GM23338 (cell line): ENCODE results near the gene SORCS3. TPM values are rescaled to one million over a fixed set of nuclear protein-coding genes. Genes with fewer than 3 reads are reported as not detected.

Source experiments
- ATAC-seq: fragments of 200-7000 bp; cut with Tn5 transposase; 3 replicates; pipeline ENCODE4 v1.9.1; 2020
- DNase-seq: peaks from one replicate; pipeline ENCODE4 v3.0.0-alpha.2; 2015; ENCODE audit warnings: low spot score
- H2AFZ ChIP-seq: fragments of 200-600 bp; sonication (generic); 2 replicates; pipeline ENCODE4 v1.8.0; 2016; ENCODE audit warnings: antibody characterized with exemption, mild to moderate bottlenecking, moderate library complexity
- H3F3A ChIP-seq: fragments of 200-600 bp; sonication (generic); replicated peaks from 2 replicates; pipeline ENCODE4 v1.8.0; 2017; ENCODE audit warnings: antibody characterized with exemption, mixed run types, low read depth
- H3K27ac ChIP-seq: fragments of 200-600 bp; sonication (generic); 2 replicates; pipeline ENCODE4 v1.6.1; 2016; ENCODE audit warnings: low read depth
- H3K27me3 ChIP-seq: fragments of 200-600 bp; sonication (generic); 2 replicates; pipeline ENCODE4 v1.8.0; 2016; ENCODE audit warnings: mild to moderate bottlenecking, mixed run types, moderate library complexity; ENCODE audit not compliant: insufficient read depth
- H3K36me3 ChIP-seq: fragments of 200-600 bp; sonication (generic); 2 replicates; pipeline ENCODE4 v1.8.0; 2016; ENCODE audit warnings: mild to moderate bottlenecking; ENCODE audit not compliant: insufficient read depth
- H3K4me1 ChIP-seq: fragments of 200-600 bp; sonication (generic); 2 replicates; pipeline ENCODE4 v1.8.0; 2016; ENCODE audit warnings: mild to moderate bottlenecking, moderate library complexity; ENCODE audit not compliant: insufficient read depth
- H3K4me2 ChIP-seq: fragments of 200-600 bp; sonication (generic); 2 replicates; pipeline ENCODE4 v1.7.1; 2017; ENCODE audit warnings: mixed run types
- H3K4me3 ChIP-seq: fragments of 200-600 bp; sonication (generic); 2 replicates; pipeline ENCODE4 v1.6.1; 2016; ENCODE audit warnings: mixed run types
- H3K79me2 ChIP-seq: fragments of 200-600 bp; sonication (generic); replicated peaks from 2 replicates; pipeline ENCODE4 v1.8.0; 2017; ENCODE audit warnings: mild to moderate bottlenecking; ENCODE audit not compliant: insufficient read depth
- H3K9me2 ChIP-seq: fragments of 200-600 bp; sonication (generic); 2 replicates; pipeline ENCODE4 v1.8.0; 2017; ENCODE audit not compliant: insufficient read depth
- H4K20me1 ChIP-seq: fragments of 200-600 bp; sonication (generic); replicated peaks from 2 replicates; pipeline ENCODE4 v1.8.0; 2017; ENCODE audit warnings: mild to moderate bottlenecking; ENCODE audit not compliant: insufficient read depth
- H3K27ac Mint-ChIP-seq: 2 replicates; pipeline ENCODE4 v1.8.0; 2020; ENCODE audit warnings: inconsistent platforms, mild to moderate bottlenecking, moderate library complexity, mixed read lengths
- H3K27me3 Mint-ChIP-seq: 3 replicates; pipeline ENCODE4 v1.8.0; 2022; ENCODE audit warnings: low read depth, mild to moderate bottlenecking, moderate library complexity, mixed read lengths, inconsistent platforms; ENCODE audit not compliant: insufficient read depth, poor library complexity
- H3K36me3 Mint-ChIP-seq: 3 replicates; pipeline ENCODE4 v1.8.0; 2021; ENCODE audit warnings: low read depth, mild to moderate bottlenecking, inconsistent platforms, moderate library complexity, mixed read lengths
- H3K4me1 Mint-ChIP-seq: 3 replicates; pipeline ENCODE4 v1.8.0; 2020; ENCODE audit warnings: mild to moderate bottlenecking, inconsistent platforms, mixed read lengths
- H3K4me3 Mint-ChIP-seq: 3 replicates; pipeline ENCODE4 v1.8.0; 2021; ENCODE audit warnings: moderate library complexity, mild to moderate bottlenecking, inconsistent platforms, mixed read lengths
- H3K9me3 Mint-ChIP-seq: 3 replicates; pipeline ENCODE4 v1.8.0; 2020; ENCODE audit warnings: moderate library complexity, mild to moderate bottlenecking, inconsistent platforms, mixed read lengths
- CREB1 ChIP-seq: fragments of 250-450 bp; sonication (Bioruptor Pico); IDR thresholded peaks from 2 replicates; pipeline ENCODE4 v1.5.0; 2020; ENCODE audit warnings: low read depth, mild to moderate bottlenecking, moderate library complexity
- JUNB ChIP-seq: IDR thresholded peaks from one replicate; pipeline ENCODE4 v1.6.1; 2016; ENCODE audit warnings: antibody characterized with exemption; ENCODE audit not compliant: unreplicated experiment
- NANOG ChIP-seq: IDR thresholded peaks from 2 replicates; pipeline ENCODE4 v1.6.1; 2016; ENCODE audit warnings: antibody characterized with exemption, borderline replicate concordance
- POLR2AphosphoS5 ChIP-seq: IDR thresholded peaks from 2 replicates; pipeline ENCODE4 v1.6.1; 2016; ENCODE audit warnings: antibody characterized with exemption, low read depth
- ZNF331 ChIP-seq: fragments of 250-450 bp; sonication (Bioruptor Pico); IDR thresholded peaks from 2 replicates; pipeline ENCODE4 v1.5.0; 2020; ENCODE audit warnings: low read depth, mild to moderate bottlenecking, moderate library complexity
- polyA plus RNA-seq: library from polyadenylated mRNA; unstranded; fragments of >200 nt; fragmentation: Nextera tagmentation; extraction: Ambion mirVana; gene quantifications from 2 replicates; pipeline ENCODE4 v1.2.1, GENCODE V29; 2016
- total RNA-seq: library from RNA; depleted of rRNA; stranded (reverse); fragments of >200 nt; shearing (Covaris generic); gene quantifications from 2 replicates; pipeline ENCODE4 v1.2.3, GENCODE V29; 2014
- TF ChIP-seq, protein P1 (sequence below): IDR thresholded peaks from 2 replicates; pipeline ENCODE4 v1.6.1; 2016; ENCODE audit warnings: antibody characterized with exemption
- TF ChIP-seq, protein P2 (sequence below): fragments of 250-450 bp; sonication (Bioruptor Pico); IDR thresholded peaks from 2 replicates; pipeline ENCODE4 v1.5.0; 2020; ENCODE audit warnings: mild to moderate bottlenecking, moderate library complexity
- TF ChIP-seq, protein P3 (sequence below), 2 experiments: fragments of 200-600 bp in 1 of 2; sonication (generic) in 1 of 2; conservative IDR thresholded peaks; 2 replicates each; pipeline versions ENCODE4 v1.5.1 to v1.6.1; 2016 to 2017; ENCODE audit warnings: antibody characterized with exemption in 2 of 2, low read depth in 2 of 2, mild to moderate bottlenecking in 2 of 2, moderate library complexity in 1 of 2

SORCS3 gene
- total and polyA plus RNA-seq, 2 experiments from 2014 or later: 0.37 to 1.4 TPM

DNA sequence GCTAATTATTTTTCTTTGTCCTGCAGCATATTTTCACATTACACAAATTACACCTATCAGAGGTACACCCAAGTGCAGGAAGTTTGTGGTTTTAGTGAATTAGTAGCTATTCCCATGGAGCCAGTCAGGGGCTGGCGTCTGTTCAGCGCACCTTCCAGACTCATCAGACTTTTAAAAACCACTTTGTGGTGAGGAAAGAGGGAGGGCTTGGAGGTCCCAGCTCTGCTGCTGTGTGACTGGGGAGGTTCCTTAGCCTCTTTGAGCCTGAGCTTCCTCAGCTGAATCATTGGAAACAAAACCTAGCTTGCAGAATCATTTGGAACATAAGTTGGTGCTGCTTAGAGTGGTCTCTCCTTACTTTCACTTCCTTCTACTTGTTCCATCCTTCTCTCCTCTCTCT lies 175.4 kb downstream of the SORCS3 start:
- no peak for DNase-seq
- no peak overlapping the region for H3K4me2 ChIP-seq

GRCh38 chr10:104819731-104820130 lies 178.6 kb downstream of the SORCS3 start:
- H4K20me1 ChIP-seq: 0 out of 2 replicates have a peak, but pooled peaks cover 2% of the 10 kb centered on the region
- no peak overlapping the region for H2AFZ ChIP-seq
- no peak overlapping the region for H3K4me3 ChIP-seq
- H3F3A ChIP-seq: no peaks in the 10 kb centered on the region
- H3K4me3 Mint-ChIP-seq: no peak overlapping the region
- DNase-seq (no peak), ATAC-seq (no peak)
- no peaks in the 10 kb centered on the region for H3K79me2 ChIP-seq
- H3K27ac Mint-ChIP-seq: no peak overlapping the region
- no peak overlapping the region for H3K27ac ChIP-seq
- no peaks in the 10 kb centered on the region for H3K9me3 Mint-ChIP-seq
- no peaks in the 10 kb centered on the region for H3K36me3 ChIP-seq
- H3K9me2 ChIP-seq: no peaks in the 10 kb centered on the region
- H3K27me3 Mint-ChIP-seq: no peaks in the 10 kb centered on the region
- no peaks in the 10 kb centered on the region for H3K36me3 Mint-ChIP-seq
- peaks cover 4% of the 10 kb centered on the region; the same call in 2 of the 3 replicates for H3K4me1 Mint-ChIP-seq
- H3K27me3 ChIP-seq: no peaks in the 10 kb centered on the region
- H3K4me1 ChIP-seq: no peaks in the 10 kb centered on the region
- H3K4me2 ChIP-seq: no peak overlapping the region
- TF ChIP-seq, protein P1, sequence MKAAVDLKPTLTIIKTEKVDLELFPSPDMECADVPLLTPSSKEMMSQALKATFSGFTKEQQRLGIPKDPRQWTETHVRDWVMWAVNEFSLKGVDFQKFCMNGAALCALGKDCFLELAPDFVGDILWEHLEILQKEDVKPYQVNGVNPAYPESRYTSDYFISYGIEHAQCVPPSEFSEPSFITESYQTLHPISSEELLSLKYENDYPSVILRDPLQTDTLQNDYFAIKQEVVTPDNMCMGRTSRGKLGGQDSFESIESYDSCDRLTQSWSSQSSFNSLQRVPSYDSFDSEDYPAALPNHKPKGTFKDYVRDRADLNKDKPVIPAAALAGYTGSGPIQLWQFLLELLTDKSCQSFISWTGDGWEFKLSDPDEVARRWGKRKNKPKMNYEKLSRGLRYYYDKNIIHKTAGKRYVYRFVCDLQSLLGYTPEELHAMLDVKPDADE: no peak
- TF ChIP-seq CREB1 (no peak), ZNF331 (CRISPR knock-in tag) (no peak), NANOG (no peak), POLR2AphosphoS5 (no peak)
- TF ChIP-seq, protein P2, sequence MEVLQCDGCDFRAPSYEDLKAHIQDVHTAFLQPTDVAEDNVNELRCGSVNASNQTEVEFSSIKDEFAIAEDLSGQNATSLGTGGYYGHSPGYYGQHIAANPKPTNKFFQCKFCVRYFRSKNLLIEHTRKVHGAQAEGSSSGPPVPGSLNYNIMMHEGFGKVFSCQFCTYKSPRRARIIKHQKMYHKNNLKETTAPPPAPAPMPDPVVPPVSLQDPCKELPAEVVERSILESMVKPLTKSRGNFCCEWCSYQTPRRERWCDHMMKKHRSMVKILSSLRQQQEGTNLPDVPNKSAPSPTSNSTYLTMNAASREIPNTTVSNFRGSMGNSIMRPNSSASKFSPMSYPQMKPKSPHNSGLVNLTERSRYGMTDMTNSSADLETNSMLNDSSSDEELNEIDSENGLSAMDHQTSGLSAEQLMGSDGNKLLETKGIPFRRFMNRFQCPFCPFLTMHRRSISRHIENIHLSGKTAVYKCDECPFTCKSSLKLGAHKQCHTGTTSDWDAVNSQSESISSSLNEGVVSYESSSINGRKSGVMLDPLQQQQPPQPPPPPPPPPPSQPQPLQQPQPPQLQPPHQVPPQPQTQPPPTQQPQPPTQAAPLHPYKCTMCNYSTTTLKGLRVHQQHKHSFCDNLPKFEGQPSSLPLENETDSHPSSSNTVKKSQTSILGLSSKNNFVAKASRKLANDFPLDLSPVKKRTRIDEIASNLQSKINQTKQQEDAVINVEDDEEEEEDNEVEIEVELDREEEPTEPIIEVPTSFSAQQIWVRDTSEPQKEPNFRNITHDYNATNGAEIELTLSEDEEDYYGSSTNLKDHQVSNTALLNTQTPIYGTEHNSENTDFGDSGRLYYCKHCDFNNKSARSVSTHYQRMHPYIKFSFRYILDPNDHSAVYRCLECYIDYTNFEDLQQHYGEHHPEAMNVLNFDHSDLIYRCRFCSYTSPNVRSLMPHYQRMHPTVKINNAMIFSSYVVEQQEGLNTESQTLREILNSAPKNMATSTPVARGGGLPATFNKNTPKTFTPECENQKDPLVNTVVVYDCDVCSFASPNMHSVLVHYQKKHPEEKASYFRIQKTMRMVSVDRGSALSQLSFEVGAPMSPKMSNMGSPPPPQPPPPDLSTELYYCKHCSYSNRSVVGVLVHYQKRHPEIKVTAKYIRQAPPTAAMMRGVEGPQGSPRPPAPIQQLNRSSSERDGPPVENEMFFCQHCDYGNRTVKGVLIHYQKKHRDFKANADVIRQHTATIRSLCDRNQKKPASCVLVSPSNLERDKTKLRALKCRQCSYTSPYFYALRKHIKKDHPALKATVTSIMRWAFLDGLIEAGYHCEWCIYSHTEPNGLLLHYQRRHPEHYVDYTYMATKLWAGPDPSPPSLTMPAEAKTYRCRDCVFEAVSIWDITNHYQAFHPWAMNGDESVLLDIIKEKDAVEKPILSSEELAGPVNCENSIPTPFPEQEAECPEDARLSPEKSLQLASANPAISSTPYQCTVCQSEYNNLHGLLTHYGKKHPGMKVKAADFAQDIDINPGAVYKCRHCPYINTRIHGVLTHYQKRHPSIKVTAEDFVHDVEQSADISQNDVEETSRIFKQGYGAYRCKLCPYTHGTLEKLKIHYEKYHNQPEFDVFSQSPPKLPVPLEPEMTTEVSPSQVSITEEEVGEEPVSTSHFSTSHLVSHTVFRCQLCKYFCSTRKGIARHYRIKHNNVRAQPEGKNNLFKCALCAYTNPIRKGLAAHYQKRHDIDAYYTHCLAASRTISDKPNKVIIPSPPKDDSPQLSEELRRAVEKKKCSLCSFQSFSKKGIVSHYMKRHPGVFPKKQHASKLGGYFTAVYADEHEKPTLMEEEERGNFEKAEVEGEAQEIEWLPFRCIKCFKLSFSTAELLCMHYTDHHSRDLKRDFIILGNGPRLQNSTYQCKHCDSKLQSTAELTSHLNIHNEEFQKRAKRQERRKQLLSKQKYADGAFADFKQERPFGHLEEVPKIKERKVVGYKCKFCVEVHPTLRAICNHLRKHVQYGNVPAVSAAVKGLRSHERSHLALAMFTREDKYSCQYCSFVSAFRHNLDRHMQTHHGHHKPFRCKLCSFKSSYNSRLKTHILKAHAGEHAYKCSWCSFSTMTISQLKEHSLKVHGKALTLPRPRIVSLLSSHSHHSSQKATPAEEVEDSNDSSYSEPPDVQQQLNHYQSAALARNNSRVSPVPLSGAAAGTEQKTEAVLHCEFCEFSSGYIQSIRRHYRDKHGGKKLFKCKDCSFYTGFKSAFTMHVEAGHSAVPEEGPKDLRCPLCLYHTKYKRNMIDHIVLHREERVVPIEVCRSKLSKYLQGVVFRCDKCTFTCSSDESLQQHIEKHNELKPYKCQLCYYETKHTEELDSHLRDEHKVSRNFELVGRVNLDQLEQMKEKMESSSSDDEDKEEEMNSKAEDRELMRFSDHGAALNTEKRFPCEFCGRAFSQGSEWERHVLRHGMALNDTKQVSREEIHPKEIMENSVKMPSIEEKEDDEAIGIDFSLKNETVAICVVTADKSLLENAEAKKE (CRISPR knock-in tag): no peak
- TF ChIP-seq, protein P3, sequence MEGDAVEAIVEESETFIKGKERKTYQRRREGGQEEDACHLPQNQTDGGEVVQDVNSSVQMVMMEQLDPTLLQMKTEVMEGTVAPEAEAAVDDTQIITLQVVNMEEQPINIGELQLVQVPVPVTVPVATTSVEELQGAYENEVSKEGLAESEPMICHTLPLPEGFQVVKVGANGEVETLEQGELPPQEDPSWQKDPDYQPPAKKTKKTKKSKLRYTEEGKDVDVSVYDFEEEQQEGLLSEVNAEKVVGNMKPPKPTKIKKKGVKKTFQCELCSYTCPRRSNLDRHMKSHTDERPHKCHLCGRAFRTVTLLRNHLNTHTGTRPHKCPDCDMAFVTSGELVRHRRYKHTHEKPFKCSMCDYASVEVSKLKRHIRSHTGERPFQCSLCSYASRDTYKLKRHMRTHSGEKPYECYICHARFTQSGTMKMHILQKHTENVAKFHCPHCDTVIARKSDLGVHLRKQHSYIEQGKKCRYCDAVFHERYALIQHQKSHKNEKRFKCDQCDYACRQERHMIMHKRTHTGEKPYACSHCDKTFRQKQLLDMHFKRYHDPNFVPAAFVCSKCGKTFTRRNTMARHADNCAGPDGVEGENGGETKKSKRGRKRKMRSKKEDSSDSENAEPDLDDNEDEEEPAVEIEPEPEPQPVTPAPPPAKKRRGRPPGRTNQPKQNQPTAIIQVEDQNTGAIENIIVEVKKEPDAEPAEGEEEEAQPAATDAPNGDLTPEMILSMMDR (conservative IDR thresholded peaks at IDR 0.05; ENCODE audit: low read depth in 2 of 2): no peak

More for the DNA sequence above, 175.4 kb downstream of the SORCS3 start:
- no peak overlapping the region for H3K4me3 ChIP-seq
- H2AFZ ChIP-seq: no peak overlapping the region
- no peak overlapping the region for H3K27ac Mint-ChIP-seq
- H3K36me3 Mint-ChIP-seq: no peaks in the 10 kb centered on the region
- no peaks in the 10 kb centered on the region for H3K9me2 ChIP-seq
- H3K79me2 ChIP-seq: no peaks in the 10 kb centered on the region
- no peaks in the 10 kb centered on the region for H3F3A ChIP-seq
- no peaks in the 10 kb centered on the region for H3K4me1 ChIP-seq
- H3K27me3 ChIP-seq: no peaks in the 10 kb centered on the region
- H3K9me3 Mint-ChIP-seq: no peaks in the 10 kb centered on the region
- no peaks in the 10 kb centered on the region for H3K27me3 Mint-ChIP-seq
- H3K4me1 Mint-ChIP-seq: peaks cover 9% of the 10 kb centered on the region
- no peak overlapping the region for H3K4me3 Mint-ChIP-seq
- TF ChIP-seq CREB1 (no peak), JUNB (no peak), ZNF331 (CRISPR knock-in tag) (no peak), POLR2AphosphoS5 (no peak), NANOG (no peak)
- TF ChIP-seq, protein P3 (conservative IDR thresholded peaks at IDR 0.05; ENCODE audit: low read depth in 2 of 2): no peak
- no peaks in the 10 kb centered on the region for H4K20me1 ChIP-seq
- no peaks in the 10 kb centered on the region for H3K36me3 ChIP-seq
- no peak overlapping the region for H3K27ac ChIP-seq
- no peak for ATAC-seq
